Mucosa of rectum (tissue), 2 donors: ENCODE measurements around the gene EBNA1BP2.
"Not testable (repeated sequence)": the region's sequence is repeated elsewhere in the genome, so short reads cannot be mapped to it uniquely, and the experiment has no call there.

Source experiments
- H3K27ac ChIP-seq, 2 donors: one replicate each; pipeline ENCODE4 v1.7.0; 2013; ENCODE audit warnings: inconsistent platforms in 2 of 2, low read depth in 2 of 2, low read length in 2 of 2
- H3K27me3 ChIP-seq, 2 donors: one replicate each; pipeline ENCODE4 v1.7.0; 2013; ENCODE audit warnings: low read length in 2 of 2; ENCODE audit not compliant: control insufficient read depth in 2 of 2, insufficient read depth in 2 of 2
- H3K36me3 ChIP-seq, 2 donors: one replicate each; pipeline ENCODE4 v1.7.0; 2013; ENCODE audit warnings: low read length in 2 of 2; ENCODE audit not compliant: control insufficient read depth in 2 of 2, insufficient read depth in 2 of 2
- H3K4me1 ChIP-seq, 2 donors: one replicate each; pipeline ENCODE4 v1.7.0; 2013; ENCODE audit warnings: low read length in 2 of 2, mild to moderate bottlenecking in 1 of 2; ENCODE audit not compliant: control insufficient read depth in 2 of 2, insufficient read depth in 2 of 2
- H3K4me3 ChIP-seq, 2 donors: one replicate each; pipeline ENCODE4 v1.7.0; 2013; ENCODE audit warnings: low read length in 2 of 2
- H3K9ac ChIP-seq, 2 donors: one replicate each; pipeline ENCODE4 v1.7.0; 2013; ENCODE audit warnings: low read length in 2 of 2, low read depth in 1 of 2, mild to moderate bottlenecking in 1 of 2
- H3K9me3 ChIP-seq, 2 donors: one replicate each; pipeline ENCODE4 v1.7.0; 2013; ENCODE audit warnings: low read length in 2 of 2; ENCODE audit not compliant: control insufficient read depth in 2 of 2
- donor health status: healthy.
- donor health status: Normal muscosa, but diverticular disease.

EBNA1BP2 gene

DNA sequence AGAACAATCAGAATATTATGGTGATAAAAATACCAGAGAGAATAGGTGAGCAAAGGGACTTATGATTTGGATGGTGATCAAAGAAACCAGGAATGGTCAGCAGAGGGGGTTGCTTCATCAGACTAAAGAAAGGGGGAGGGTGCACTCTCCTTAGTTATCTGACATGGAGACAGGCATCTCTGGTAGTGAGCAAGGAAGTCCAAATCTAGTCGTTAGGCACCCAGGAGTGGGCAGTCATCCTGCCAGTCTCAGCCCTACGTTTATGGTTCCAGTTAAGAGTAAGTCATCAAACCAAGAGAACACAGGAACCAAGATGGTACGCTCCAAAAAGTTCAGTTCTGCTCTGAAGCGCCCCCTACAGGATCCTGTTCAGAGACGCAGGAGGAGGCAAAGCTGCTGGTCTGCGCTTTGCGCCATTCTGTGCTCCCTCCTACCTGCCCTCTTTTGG lies 28.6 kb downstream of the EBNA1BP2 start:
- peaks cover 2 to 4% of the 10 kb centered on the region in 2 donors for H3K4me1 ChIP-seq
- no peak overlapping the region for H3K9ac ChIP-seq
- H3K27ac ChIP-seq = no peak overlapping the region
- no peaks in the 10 kb centered on the region for H3K9me3 ChIP-seq
- no peak overlapping the region for H3K4me3 ChIP-seq
- no peaks in the 10 kb centered on the region for H3K36me3 ChIP-seq
- peaks cover 5 to 9% of the 10 kb centered on the region in 2 donors for H3K27me3 ChIP-seq

GRCh38 chr1:43140583-43140982 lies 31.5 kb downstream of the EBNA1BP2 start:
- Histone ChIP-seq H3K27me3 (peaks cover 3 to 4% of the 10 kb centered on the region in 2 donors), H3K9me3 (no peaks in the 10 kb centered on the region)

GRCh38 chr1:43140010-43140409 lies 32.1 kb downstream of the EBNA1BP2 start:
- Histone ChIP-seq H3K9ac (no peak overlapping the region), H3K4me1 (no peaks in the 10 kb centered on the region), H3K36me3 (no peaks in the 10 kb centered on the region), H3K9me3 (no peaks in the 10 kb centered on the region), H3K27me3 (peaks cover 2 to 3% of the 10 kb centered on the region in 2 donors), H3K4me3 (no peak overlapping the region), H3K27ac (no peak overlapping the region)

More at GRCh38 chr1:43140583-43140982, 31.5 kb downstream of the EBNA1BP2 start:
- Histone ChIP-seq H3K27ac (no peak overlapping the region), H3K4me3 (no peak overlapping the region), H3K4me1 (no peaks in the 10 kb centered on the region), H3K36me3 (no peaks in the 10 kb centered on the region), H3K9ac (no peak overlapping the region)

GRCh38 chr1:43139295-43139694 lies 32.8 kb downstream of the EBNA1BP2 start:
- H3K36me3 ChIP-seq, H3K27ac ChIP-seq, H3K27me3 ChIP-seq, H3K4me1 ChIP-seq, H3K9ac ChIP-seq, H3K4me3 ChIP-seq, H3K9me3 ChIP-seq: not testable (repeated sequence)

GRCh38 chr1:43137445-43138052 lies 34.5 kb downstream of the EBNA1BP2 start:
- no peaks in the 10 kb centered on the region for H3K36me3 ChIP-seq
- H3K27ac ChIP-seq = no peak overlapping the region
- H3K27me3 ChIP-seq = no peaks in the 10 kb centered on the region
- no peaks in the 10 kb centered on the region for H3K9me3 ChIP-seq
- no peak overlapping the region for H3K9ac ChIP-seq
- H3K4me1 ChIP-seq = no peaks in the 10 kb centered on the region
- H3K4me3 ChIP-seq = no peak overlapping the region

DNA sequence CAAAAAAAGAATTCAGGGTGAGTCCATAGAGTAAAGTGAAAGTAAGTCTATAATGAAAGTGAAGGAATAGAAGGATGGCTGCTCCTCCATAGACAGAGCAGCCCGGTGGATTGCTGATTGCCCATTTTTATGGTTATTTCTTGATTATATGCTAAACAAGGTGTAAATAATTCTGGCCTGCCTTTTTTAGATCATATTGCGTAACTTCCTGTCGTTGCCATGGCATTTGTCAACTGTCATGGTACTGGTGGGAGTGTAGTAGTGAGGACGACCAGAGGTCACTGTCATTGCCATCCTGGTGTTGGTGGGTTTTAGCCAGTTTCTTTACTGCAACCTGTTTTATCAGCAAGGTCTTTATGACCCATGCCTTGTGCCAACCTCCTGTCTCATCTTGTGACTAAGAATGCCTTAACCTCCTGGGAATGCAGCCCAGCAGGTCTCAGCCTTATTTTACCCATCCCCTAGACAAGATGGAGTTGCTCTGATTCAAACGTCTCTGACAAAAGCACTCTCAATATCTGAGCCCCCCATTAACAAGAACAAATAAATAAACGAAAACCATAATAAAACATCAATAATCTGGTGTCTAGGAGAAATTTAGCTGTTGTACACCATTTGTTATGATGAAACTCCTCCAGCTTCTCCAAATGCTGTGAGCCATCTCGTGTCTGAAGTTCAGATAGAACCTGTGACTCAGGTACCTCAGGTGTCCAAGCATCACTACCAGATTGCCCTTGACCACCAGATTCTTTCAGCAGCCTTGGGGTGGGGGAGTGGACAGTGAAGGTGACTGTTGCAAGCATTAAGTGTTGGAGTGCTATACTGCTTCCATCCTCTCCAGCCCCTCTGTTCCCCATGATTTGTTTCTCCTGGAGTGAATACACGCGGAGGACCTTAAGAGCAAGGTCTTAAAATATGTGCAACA lies 36.0 kb downstream of the EBNA1BP2 start:
- H3K4me3 ChIP-seq = no peak overlapping the region
- H3K9ac ChIP-seq = no peak overlapping the region
- H3K36me3 ChIP-seq = no peaks in the 10 kb centered on the region
- no peaks in the 10 kb centered on the region for H3K9me3 ChIP-seq
- no peaks in the 10 kb centered on the region for H3K4me1 ChIP-seq
- H3K27me3 ChIP-seq = no peaks in the 10 kb centered on the region
- no peak overlapping the region for H3K27ac ChIP-seq

- Histone ChIP-seq H3K4me3 (no peak overlapping the region), H3K27ac (no peak overlapping the region), H3K36me3 (no peaks in the 10 kb centered on the region), H3K4me1 (no peaks in the 10 kb centered on the region), H3K9me3 (no peaks in the 10 kb centered on the region), H3K9ac (no peak overlapping the region), H3K27me3 (peaks cover 0 to 2% of the 10 kb centered on the region in 2 donors)
Observed at GRCh38 chr1:43134640-43135039, 37.5 kb downstream of the EBNA1BP2 start.

GRCh38 chr1:43134068-43134467 lies 38.0 kb downstream of the EBNA1BP2 start:
- Histone ChIP-seq H3K36me3 (no peaks in the 10 kb centered on the region), H3K9ac (no peak overlapping the region), H3K27ac (no peak overlapping the region), H3K4me3 (no peak overlapping the region), H3K4me1 (no peaks in the 10 kb centered on the region), H3K9me3 (no peaks in the 10 kb centered on the region), H3K27me3 (peaks cover 0 to 2% of the 10 kb centered on the region in 2 donors)

GRCh38 chr1:43129426-43129825 lies 42.7 kb downstream of the EBNA1BP2 start:
- Histone ChIP-seq H3K4me3 (no peak overlapping the region), H3K4me1 (no peaks in the 10 kb centered on the region), H3K27ac (no peak overlapping the region), H3K36me3 (no peaks in the 10 kb centered on the region), H3K27me3 (peaks cover 0 to 2% of the 10 kb centered on the region in 2 donors), H3K9ac (no peak overlapping the region), H3K9me3 (no peaks in the 10 kb centered on the region)

DNA sequence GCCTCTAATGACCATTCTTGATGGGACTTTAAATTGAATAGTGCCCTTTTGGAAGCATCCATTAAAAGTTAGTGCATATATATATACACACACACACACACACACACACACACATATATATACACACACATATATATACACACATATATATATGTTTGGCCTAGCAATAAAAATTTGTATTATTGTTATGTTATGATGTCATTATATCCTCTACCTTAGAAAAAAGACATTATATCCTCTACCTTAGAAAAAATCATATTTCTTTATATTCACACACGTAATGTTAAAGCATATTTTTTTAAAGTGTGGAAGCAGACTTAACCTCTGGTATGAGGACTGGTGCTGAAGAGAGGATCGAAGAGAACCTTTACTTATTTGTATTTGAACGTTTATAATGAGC lies 43.3 kb downstream of the EBNA1BP2 start:
- Histone ChIP-seq H3K4me3 (no peak overlapping the region), H3K4me1 (no peaks in the 10 kb centered on the region), H3K9me3 (no peaks in the 10 kb centered on the region), H3K27ac (no peak overlapping the region), H3K27me3 (peaks cover 0 to 2% of the 10 kb centered on the region in 2 donors), H3K9ac (no peak overlapping the region), H3K36me3 (no peaks in the 10 kb centered on the region)
